Hypothalamus (tissue), 51 donors: ENCODE data around the gene NEUROD2.

Experiments used
- DNase-seq, 51 donors: peaks; one replicate each; lab custom pipeline; 2025; lab: John Stamatoyannopoulos, UW

Gene NEUROD2

DNA sequence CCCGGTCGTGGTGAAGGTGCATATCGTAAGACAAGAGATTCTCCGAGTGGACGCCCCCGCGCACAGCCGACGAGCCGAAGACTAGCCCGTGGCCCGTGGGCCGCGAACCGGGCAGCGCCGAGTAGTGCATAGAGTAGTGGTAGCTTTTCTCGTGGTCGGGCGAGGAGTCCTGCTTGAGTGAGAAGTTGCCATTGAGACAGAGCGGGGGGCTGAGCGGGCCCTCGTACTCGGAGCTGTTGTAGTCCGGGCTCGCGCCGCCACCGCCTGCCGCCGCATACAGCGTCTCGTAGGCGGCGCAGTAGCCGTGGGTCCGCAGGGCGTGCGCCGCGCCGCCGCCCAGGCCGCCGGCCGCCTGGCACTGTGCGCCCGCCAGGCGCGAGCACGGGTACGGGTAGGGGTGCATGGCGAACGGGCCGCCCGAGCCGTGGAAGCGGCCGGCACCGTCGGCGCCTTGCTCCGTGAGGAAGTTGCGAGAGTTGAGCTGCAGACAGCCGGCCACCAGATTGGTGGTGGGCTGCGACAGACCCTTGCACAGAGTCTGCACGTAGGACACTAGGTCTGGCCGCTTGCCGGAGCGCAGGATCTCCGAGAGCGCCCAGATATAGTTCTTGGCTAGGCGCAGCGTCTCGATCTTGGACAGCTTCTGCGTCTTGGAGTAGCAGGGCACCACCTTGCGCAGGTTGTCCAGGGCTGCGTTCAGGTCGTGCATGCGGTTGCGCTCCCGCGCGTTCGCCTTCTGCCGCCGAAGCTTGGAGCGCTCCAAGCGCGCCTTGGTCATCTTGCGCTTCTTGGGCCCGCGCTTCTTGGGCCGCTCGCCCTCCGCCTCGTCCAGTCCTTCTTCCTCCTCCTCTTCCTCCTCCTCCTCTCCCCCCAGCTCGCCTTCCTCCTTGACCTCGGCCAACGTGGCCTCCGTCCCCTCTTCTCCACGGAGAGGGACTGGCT, 2.0 kb downstream of the NEUROD2 start:
- DNase-seq: no peak

DNA sequence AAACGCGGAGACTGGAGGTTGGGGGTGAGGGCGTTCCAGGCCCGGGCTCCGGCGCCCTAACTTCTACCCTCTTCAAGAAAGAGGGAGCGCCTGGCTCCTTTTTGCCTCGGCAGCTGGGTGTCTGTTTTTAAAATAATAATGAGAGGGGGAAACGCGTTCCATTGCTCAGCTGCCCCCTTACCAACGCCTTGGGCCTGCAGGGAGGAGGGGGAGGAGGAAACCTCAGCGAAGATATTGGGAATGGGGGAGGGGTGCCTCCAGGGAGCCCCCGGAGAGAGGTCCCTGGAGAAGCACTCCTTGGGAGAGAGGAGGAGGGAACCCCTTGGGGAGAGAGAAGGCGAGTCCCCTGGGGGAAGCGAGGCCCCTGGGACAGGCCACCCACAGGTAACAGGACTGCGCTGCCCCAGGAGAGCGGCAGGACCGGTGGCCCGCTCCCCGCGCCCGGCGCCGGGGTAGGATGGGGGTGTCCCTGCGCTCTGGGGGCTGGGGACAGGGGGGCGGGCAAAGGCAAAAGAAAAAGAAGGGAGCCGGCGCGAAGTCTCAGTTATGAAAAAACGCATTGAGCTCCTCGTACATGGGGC, 2.7 kb downstream of the NEUROD2 start:
- DNase-seq: no peak

DNA sequence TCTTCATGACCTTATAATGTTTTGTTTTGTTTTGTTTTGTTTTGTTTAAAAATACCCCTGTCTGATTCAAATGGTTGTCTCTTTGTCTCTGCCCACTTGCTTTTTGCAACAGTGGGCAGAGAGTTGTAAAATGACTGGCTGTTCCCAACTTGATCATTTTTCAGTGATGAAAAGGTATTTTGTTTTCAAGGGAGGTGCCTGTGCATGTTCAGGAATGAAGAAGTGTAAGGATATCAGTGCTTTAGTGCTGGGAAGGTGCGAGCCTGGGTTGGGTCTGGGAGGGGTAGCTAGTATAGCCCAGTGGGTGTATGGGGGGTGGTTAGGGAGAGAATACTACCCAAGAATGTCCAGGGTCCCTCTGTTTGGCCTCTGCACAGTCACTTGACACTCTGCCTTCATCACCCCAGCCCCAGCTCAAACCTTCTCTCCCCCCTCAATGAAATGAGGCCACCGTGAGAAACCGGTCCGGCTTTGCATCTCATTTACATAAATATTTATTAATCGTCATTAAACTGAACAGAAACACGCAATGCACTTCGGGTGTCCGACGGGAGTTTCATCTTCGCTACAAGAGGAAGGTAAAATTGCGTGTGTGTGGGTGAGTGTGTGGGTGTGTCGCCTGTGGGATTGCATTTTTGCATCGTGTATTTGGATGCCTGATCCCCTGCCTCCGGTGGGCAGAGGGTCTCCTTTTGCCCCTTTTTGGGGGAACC, 4.3 kb downstream of the NEUROD2 start:
- no peak for DNase-seq

DNA sequence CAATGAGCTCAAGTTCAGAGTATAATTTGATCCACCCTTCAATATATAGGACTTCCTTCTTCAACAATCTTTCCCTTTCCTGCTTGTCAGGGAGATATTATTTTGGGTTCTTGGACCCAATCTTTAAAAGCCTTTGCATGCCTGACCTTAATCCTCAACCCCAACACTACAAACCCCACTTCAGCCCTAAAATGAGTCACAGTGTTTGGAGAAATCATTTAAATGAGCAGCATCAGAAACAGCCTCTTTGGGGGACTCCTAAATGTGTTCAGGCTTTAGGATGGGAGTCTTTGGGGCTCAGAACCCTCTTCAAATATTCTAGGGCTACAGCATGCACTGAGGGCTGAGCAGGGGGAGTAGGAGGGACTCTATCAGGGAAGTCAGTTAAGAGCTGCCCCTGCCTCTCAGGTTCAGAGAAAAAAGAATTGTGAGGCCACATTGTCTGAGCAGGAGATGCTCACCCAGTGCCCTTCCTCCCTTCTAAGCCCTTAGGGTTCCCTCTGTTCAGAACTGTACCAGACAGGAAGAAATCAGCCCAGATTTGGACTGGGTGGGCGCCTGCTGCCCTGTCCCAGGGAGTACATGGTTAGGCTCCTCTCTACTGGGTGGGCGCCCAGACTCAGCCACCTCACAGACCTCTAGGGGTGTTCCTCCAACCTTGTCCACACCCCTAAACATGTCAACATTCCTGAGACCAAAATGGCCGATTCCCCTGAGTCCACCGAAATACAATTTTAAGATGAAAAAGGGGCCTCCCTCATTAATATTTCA, 5.0 kb downstream of the NEUROD2 start:
- no peak for DNase-seq

DNA sequence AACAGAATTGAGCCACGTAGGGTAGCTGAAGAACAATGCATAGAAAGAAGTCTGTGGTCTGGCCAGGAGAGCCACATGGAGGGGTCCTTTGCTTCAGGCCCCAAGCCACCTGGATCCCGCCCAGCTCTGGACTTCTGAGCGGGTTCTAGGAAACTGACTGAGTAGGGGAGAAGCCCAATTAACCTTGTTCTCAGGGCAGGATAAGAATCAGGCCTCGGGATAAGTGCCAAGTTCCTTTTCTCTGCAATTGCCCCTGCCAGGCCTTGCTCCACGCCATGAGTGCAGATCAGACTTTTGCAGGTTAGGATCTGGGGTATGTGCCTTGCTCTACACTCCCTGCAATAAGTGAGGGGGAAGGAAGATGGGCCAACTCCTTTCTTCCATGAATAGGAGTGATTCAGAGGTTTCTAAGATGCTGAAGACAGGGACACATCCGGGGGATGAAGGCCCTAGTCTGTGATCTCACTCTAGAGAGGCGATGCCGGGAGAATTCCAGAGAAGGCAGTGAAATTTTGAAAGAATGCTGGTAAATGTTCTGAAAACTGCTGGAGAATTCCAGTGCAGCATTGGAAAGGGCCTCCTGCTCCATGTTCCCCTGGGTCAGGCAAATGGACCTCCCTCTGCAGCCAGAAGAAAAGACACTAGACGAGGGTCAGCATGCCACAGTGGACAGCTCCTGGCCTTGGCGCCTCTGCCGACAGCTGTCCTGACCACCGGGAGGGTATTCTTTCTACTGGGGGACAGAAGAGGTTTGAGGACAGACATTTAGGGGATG, 5.8 kb downstream of the NEUROD2 start:
- no peak for DNase-seq

DNA sequence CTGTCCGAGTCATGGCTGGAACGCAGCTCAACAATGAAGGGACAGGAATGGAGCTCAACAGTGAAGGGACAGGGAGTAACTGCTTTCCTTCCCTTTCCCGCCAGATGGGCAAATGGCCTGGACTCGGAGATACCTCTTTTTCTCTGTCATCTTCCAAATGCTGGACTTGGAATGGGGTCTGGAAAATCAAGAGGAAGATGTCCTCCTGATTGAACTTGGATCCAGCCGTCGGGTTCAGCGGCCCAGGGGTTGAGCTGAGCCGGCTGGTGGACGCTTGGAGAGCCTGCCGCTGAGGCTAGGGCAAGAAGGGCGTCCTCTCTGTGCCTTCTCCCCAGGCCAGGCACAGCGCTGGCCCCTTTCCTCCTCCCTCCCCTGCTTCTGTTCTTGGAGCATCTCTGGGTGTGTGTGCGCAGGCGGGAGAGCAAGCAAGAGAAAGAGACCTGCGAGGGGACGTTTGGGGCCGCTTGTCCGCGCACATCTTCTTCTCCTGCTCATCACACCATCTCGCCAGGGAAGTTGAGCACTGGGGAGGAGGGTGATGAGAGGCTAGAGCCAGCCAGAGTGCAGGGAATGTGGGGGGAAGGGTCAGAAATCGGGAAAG, 6.6 kb downstream of the NEUROD2 start:
- no peak for DNase-seq

DNA sequence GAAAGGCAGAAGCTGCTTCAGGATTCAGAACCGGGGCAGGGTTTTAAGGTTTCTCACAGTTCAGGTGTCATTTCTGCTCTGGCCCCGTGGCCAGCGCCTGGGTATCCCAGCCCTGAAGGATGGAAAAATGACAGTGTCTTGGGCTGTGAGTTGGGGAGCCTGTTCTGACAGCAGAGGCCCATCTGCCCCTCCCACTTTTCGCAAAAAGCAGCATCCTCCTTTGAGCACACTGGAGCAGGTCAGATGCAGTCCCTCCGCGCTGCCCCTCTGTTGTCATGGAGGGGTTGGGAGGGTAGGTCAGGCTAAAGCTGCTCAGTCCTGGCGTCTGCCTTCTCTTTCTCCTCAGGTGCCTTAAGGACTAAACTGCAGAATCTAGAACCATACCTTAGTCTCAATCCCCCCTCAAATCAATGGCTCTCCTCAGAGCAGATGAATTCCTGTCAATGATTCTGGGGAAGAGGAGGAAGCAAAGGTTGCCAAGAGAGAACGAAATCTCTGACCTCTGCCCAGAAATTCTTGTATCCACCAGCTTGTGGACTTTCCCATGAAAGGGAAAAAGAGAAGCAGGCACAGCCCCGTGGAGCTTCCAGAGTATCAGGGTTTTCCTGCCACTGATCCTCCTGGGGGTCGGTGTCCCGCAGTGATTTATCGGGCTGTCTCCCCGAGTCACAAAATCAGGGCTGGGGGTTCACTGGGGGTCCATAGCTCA, 7.3 kb downstream of the NEUROD2 start:
- no peak for DNase-seq

DNA sequence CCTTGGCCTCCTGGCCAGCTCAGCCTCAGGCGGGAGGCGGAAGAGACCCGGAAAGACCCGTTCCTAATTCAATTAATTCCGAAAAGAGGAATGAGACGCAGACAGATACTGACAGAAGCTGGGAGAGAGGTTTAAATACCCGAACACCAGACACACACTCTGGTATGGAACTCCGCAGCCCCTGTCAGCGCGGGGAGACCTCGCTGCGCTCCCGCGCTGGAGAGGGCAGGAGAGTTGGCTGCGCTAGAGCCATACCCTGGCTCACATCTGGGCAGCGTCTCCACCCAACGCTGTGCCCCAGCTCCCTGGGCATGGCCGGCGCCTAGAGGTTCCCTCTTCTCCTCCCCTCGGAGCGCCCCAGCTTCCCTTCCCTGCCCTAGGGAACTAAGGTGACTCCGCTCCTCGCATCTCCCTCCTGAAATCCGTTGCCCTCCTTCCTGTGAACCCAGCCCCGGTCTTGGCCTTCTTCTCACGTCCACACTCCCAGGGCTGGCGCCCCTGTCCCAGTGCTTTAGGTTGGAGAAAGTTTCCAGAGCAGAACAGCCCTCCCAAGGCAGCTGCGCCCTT, 8.0 kb downstream of the NEUROD2 start:
- no peak for DNase-seq

DNA sequence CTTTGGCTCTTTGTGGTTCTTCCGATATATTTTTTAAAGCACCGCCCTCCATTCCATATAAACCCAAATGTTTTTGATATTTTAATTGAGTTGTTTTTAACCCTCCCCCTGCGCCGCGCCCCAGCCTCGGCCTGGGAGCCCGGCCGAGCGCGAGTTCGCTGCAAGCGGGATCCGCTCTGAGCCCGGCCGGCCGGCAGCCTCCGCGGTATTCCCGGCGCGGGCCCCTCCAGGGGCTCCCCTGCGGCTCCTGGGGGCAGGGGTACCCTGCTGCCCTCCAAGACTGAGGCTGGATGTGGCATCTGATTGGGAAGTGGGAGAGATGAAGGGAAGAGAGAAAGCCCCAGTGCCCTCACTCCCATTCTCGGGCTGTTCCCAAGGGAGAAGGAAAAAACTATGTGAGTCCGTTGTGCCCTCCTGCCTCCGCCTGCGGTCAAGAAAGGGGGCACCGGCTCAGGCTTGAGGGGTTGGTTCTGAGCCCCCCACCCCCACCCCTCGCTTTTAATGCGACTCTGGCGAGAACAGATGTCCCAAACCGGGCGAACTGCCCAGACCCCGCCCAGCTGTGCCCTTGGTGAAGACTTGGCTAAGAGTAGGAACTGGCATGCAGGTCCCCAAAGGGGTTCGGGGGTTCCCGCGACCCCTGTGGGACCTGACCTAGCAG, 8.6 kb downstream of the NEUROD2 start:
- no peak for DNase-seq

DNA sequence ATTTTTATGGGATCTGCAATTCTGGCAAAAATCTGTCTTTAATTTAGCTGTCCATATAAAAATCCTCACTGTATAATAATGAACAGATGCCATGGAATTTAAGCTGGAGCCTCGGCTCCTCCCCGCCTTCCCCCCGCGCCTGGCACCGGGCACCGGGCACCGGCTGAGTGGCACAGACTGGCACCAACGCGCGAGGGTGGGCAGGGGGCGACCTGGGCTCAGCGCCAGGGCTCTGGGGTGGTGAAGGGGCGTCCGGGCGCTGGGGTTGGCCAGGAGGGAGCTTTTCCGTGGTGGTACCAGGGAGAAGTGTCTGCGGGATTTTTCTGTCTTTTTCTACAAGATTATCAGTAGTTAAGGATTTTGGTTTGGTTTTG, 9.1 kb downstream of the NEUROD2 start:
- no peak for DNase-seq

DNA sequence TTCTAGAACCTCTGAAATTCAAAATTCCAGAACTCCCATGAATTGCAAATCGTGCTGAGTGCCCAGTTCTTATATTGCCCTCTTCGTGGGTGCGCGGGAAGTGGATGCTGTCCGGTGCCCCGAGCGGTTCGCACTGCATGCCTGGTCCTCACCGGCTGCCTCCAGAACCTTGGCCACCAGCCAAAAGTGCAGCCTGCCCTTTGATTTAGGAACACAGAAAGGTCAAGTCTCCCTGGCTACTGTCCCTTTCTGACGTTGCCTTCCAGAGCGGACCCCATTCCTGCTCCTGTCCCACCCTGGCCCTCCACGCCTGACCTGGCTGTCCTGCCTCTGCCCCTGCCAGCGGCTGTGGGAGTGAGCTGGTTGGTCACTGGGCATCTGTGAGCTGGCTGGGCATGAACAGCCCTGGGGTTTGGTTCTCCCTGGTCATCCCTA, 9.7 kb downstream of the NEUROD2 start:
- no peak for DNase-seq

DNA sequence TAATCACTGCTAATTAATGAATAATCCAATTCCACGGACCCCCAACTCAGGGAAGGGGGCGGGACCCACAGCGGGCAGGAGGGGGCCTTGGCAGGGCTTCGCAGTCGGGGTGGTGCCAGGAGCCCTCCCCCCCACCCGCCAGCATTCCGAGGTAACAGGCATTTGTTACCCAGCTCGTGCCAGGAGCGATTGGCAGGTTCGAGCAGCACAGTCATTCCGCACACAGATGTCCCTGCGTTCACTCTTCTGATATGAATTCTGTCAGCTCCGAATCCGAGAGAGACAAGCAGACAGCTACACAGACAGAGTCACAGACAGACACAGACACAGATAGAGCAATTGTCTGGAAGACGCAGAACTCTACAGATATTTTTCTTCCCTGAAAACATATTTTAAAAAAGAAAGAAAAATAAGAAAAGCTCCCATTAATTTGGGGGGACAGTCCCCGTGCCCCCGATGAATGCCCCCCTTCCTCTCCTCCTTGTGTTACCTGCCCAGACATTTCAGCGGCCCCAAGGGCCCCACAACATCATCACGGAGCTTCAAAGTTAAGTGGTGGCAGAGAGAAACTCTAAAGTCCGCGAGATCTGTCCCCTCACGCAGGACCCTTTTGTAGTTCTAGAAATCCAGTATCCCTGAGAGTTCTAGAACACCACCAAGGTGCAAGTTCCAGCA, 10.2 kb downstream of the NEUROD2 start:
- no peak for DNase-seq

DNA sequence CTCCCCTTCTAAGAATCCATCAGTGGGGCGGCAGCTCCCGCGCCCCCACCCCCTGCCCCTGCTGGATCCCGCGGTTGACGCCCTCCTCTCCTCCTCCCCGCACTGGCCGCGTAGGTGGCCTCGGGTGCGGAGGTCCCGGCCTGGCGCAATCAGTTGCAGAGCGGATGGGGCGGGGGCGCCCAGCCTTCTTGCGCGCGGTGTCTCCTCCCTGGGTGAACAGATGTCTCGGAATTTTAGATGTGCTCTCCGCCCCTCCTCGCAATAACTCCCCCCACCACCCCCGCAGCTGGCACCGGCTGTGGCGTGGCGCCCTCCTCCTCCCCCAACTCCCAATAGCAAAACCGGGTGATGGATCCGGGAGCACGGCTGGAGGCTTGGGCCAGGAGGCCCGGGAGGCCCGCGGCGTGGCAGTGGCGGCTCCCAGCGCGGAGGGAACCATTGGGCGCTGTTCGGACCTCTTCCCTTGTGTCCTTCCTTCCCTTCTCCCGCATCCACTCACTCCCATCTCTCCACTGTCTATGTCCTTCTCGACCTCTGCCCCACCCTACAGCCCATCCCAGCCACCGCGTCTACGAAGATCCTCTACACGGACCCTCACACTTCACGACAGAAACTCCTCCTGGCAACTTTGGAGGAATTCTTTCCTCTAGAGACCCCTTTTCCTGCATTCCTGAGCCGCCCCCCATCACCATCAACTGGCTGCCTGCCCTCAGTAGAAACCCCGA, 11.0 kb downstream of the NEUROD2 start:
- no peak for DNase-seq

DNA sequence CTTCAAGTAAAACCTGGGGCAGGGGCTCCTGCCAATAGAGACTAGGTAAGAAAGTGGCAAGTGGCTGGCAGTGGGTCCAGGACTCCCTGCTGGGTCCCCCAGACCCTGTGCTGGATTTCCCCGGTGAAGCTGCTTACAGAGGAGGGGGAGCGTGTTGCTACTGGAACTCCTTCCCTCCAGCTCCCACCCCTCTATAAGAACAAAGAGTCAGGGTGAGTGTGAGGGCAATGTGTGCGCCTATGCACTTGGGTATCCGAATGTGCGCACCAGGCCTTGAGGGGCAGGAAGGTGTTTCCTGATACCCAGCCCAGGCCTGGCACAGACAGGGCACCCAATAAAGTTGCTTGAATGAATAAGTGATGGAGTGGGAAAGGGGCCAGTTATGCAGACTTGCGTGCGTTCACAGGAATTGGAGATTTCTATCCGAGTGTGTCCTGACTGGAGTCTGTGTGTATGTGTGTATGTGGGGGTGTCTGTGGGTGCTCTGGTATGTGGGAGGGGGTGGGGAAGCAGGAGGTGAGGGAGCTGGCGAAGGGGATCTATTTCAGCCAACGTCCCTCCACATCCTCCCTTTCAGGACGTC, 11.7 kb downstream of the NEUROD2 start:
- no peak for DNase-seq

DNA sequence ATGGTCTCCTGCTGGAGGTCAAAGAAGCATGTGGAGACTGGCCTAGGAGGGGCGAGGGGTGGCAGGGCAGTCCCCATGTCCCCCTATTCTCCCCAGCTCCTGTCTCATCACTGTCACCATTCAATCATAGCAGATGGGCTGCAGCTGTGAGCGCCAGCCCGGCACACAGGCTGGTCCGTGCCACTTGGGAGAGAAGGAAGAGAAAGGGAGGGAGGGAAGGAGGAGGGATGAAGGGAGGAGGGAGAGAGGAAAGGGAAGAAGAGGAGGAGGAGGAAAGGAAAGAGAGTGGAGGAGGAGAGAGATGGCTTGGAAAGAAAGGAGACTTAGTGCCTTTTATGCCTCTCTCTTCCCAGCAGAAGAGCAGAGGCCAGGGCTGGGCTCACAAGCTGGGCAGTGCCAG, 12.4 kb downstream of the NEUROD2 start:
- DNase-seq: no peak

DNA sequence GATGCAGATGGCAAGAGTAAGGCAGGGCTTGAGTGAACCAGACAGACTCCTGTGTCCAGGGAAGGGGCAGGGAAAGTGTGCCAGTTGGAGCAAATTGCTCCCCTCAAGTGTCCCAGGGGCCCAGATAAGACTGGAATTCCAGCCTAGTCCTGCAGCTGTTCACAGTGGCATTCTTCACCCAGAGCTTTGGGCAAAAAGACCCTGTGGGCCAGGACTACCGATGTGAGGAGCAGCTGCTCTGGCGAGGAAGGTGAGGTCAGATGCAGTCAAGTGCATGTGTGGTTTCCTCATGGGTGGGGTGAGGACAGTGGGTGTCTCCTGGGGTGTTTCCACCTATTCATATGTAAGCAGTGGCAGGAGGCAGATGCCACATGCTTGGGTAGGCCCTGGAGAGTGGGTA, 14.3 kb downstream of the NEUROD2 start:
- DNase-seq: no peak
